Parathyroid adenoma (tissue), 2 donors: ENCODE data around the gene ESYT2.

ENCODE experiments used
- H2AFZ ChIP-seq: fragments of 300-600 bp; sonication (generic); one replicate; pipeline ENCODE4 v1.7.0; 2017; ENCODE audit warnings: antibody characterized with exemption, mild to moderate bottlenecking
- H3K27ac ChIP-seq: fragments of 300-600 bp; sonication (generic); one replicate; pipeline ENCODE4 v1.7.0; 2017
- H3K27me3 ChIP-seq: fragments of 300-600 bp; sonication (generic); one replicate; pipeline ENCODE4 v1.7.0; 2017; ENCODE audit warnings: low read length; ENCODE audit not compliant: control insufficient read depth, insufficient read depth
- H3K36me3 ChIP-seq: fragments of 300-600 bp; sonication (generic); one replicate; pipeline ENCODE4 v1.7.0; 2017; ENCODE audit warnings: low read length; ENCODE audit not compliant: control insufficient read depth, insufficient read depth
- H3K4me1 ChIP-seq: fragments of 300-600 bp; sonication (generic); one replicate; pipeline ENCODE4 v1.7.0; 2017; ENCODE audit warnings: control low read depth
- H3K4me2 ChIP-seq: fragments of 300-600 bp; sonication (generic); one replicate; pipeline ENCODE4 v1.7.0; 2017; ENCODE audit warnings: low read length
- H3K4me3 ChIP-seq: fragments of 300-600 bp; sonication (generic); one replicate; pipeline ENCODE4 v1.7.0; 2017; ENCODE audit warnings: low read depth, low read length
- H3K79me2 ChIP-seq: fragments of 300-600 bp; sonication (generic); one replicate; pipeline ENCODE4 v1.7.0; 2017; ENCODE audit warnings: control low read depth
- H3K9ac ChIP-seq: fragments of 300-600 bp; sonication (generic); one replicate; pipeline ENCODE4 v1.7.0; 2017; ENCODE audit warnings: mild to moderate bottlenecking
- H3K9me3 ChIP-seq: fragments of 300-600 bp; sonication (generic); one replicate; pipeline ENCODE4 v1.7.0; 2017; ENCODE audit warnings: low read length; ENCODE audit not compliant: control insufficient read depth
- TF ChIP-seq, protein P1 (sequence below): fragments of 300-600 bp; sonication (generic); IDR thresholded peaks from one replicate; pipeline ENCODE4 v1.7.0; 2017; ENCODE audit warnings: antibody characterized with exemption, mild to moderate bottlenecking
- donor health status: primary hyperparathyroidism.

Gene ESYT2

DNA sequence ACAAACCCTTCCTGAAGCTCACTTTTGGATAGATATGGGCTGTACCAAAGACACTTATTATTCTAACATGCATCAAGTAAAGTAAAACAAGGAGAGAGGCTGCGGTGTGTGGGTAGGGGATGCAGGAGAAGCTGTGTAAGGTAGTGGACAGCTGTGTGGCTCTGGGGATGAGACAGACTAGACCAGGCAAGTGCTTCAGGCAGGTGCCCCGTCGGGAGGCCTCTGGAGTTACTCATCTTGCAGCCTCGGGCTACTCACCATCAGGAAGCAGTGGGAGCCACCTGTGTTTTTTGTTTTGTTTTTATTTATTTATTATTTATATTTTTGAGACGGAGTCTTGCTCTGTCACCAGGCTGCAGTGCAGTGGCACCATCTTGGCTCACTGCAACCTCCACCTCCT, 75.4 kb downstream of the ESYT2 start:
- H3K4me3 ChIP-seq, result no peak overlapping the region
- H2AFZ ChIP-seq, result no peak overlapping the region
- H3K9ac ChIP-seq, result no peak overlapping the region
- no peak overlapping the region for H3K27ac ChIP-seq
- H3K36me3 ChIP-seq, result no peaks in the 10 kb centered on the region
- H3K4me2 ChIP-seq, result no peak overlapping the region
- no peaks in the 10 kb centered on the region for H3K9me3 ChIP-seq
- H3K27me3 ChIP-seq, result no peaks in the 10 kb centered on the region
- H3K79me2 ChIP-seq, result no peaks in the 10 kb centered on the region
- no peaks in the 10 kb centered on the region for H3K4me1 ChIP-seq
- TF ChIP-seq, protein P1, sequence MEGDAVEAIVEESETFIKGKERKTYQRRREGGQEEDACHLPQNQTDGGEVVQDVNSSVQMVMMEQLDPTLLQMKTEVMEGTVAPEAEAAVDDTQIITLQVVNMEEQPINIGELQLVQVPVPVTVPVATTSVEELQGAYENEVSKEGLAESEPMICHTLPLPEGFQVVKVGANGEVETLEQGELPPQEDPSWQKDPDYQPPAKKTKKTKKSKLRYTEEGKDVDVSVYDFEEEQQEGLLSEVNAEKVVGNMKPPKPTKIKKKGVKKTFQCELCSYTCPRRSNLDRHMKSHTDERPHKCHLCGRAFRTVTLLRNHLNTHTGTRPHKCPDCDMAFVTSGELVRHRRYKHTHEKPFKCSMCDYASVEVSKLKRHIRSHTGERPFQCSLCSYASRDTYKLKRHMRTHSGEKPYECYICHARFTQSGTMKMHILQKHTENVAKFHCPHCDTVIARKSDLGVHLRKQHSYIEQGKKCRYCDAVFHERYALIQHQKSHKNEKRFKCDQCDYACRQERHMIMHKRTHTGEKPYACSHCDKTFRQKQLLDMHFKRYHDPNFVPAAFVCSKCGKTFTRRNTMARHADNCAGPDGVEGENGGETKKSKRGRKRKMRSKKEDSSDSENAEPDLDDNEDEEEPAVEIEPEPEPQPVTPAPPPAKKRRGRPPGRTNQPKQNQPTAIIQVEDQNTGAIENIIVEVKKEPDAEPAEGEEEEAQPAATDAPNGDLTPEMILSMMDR, result no peak

DNA sequence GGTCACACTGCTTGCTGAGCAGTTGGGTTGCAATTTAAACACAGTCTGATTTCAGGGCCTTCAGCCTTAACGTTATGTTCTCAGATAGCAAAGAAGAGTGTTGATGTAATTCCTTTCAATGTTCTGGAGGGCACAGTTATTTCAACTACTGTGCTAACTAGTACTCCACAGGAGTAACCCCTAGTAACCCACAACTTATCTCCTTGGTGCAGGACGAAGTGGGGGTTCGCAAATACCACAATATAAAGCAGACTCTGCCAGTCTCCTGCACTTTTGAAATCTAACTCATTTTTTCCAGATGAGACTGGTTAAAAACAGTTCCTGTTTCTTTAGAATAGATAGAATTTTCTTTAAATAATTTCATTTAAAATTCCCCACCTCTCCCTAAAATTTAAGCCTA, 77.6 kb downstream of the ESYT2 start:
- H3K4me2 ChIP-seq, result no peak overlapping the region
- H3K4me3 ChIP-seq, result no peak overlapping the region
- no peak overlapping the region for H3K9ac ChIP-seq
- no peak overlapping the region for H3K27ac ChIP-seq
- H3K36me3 ChIP-seq, result no peaks in the 10 kb centered on the region
- TF ChIP-seq, protein P1, result no peak
- H3K27me3 ChIP-seq, result no peaks in the 10 kb centered on the region
- no peaks in the 10 kb centered on the region for H3K4me1 ChIP-seq
- H3K79me2 ChIP-seq, result no peaks in the 10 kb centered on the region
- H3K9me3 ChIP-seq, result no peaks in the 10 kb centered on the region
- no peak overlapping the region for H2AFZ ChIP-seq

DNA sequence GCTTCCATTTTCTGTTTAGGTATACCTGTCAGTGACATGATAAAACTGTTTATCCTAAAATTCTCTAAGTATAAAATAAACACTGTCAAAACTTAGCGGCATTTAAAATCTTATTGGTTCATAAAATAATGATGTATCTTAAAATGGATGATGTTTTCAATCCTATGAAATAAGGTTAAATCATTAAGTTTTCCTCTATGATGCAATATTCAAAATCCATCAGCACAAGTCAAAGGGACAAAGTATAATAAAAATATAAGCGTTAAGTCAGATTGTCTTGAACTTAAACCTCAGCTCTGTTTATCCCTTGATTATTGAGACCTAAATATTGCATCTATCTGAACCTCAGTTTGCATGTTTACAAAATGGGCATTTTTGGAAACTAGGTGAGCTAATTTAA, 78.1 kb downstream of the ESYT2 start:
- TF ChIP-seq, protein P1, result no peak
- no peaks in the 10 kb centered on the region for H3K27me3 ChIP-seq
- no peak overlapping the region for H3K4me2 ChIP-seq
- H3K4me3 ChIP-seq, result no peak overlapping the region
- no peaks in the 10 kb centered on the region for H3K79me2 ChIP-seq
- no peaks in the 10 kb centered on the region for H3K4me1 ChIP-seq
- no peak overlapping the region for H3K27ac ChIP-seq
- no peaks in the 10 kb centered on the region for H3K36me3 ChIP-seq
- no peaks in the 10 kb centered on the region for H3K9me3 ChIP-seq
- H2AFZ ChIP-seq, result no peak overlapping the region
- no peak overlapping the region for H3K9ac ChIP-seq

DNA sequence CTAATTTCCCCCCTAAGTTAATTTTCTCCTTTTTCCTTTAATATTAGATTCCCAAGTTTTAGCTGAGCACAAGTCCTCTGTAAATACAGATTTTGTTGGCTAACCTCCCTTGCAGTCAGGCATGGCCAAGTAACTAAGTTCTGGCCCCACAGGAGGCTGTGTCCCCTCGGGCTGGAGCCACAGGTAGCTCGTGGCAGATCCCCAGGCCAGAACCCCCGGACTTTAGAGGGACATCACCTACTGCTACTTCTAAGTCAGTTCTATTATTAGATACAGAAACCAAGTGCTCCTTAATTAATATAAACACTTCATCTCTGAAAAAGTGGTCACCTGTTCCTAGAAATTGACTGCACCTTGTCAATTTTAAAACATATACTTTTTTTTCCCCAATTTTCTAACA, 78.6 kb downstream of the ESYT2 start:
- no peaks in the 10 kb centered on the region for H3K79me2 ChIP-seq
- H3K4me2 ChIP-seq, result no peak overlapping the region
- H3K9ac ChIP-seq, result no peak overlapping the region
- no peaks in the 10 kb centered on the region for H3K4me1 ChIP-seq
- no peaks in the 10 kb centered on the region for H3K36me3 ChIP-seq
- H2AFZ ChIP-seq, result no peak overlapping the region
- TF ChIP-seq, protein P1, result no peak
- no peaks in the 10 kb centered on the region for H3K9me3 ChIP-seq
- H3K27me3 ChIP-seq, result no peaks in the 10 kb centered on the region
- no peak overlapping the region for H3K27ac ChIP-seq
- no peak overlapping the region for H3K4me3 ChIP-seq

DNA sequence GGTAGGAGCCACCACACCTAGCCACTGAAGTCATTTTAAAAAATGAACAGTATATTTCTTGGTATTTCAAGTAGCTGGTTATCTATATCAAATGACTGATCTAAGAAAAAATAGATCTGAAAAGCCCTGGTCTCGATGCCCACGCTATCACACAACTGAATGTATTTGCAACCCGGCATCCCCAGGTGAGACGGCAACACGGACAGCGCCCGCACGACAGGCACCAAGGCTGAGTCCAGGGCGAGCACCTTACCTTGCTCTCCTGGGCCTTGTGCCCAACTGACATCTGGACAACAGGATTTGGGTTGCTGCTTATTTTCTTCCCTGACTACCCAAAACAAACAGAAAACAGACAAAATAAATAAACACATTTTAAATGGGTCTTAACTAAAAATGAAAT, 79.9 kb downstream of the ESYT2 start:
- Histone ChIP-seq H3K4me3 (no peak overlapping the region), H3K4me1 (no peaks in the 10 kb centered on the region), H3K9ac (no peak overlapping the region), H2AFZ (no peak overlapping the region), H3K4me2 (no peak overlapping the region), H3K9me3 (no peaks in the 10 kb centered on the region), H3K36me3 (no peaks in the 10 kb centered on the region), H3K27me3 (no peaks in the 10 kb centered on the region), H3K79me2 (no peaks in the 10 kb centered on the region), H3K27ac (no peak overlapping the region)
- TF ChIP-seq, protein P1, result no peak
